Mesendoderm (in vitro differentiated cells): ENCODE results near the gene GAST.

Source experiments
- DNase-seq: peaks from one replicate; pipeline ENCODE4 v3.0.0; 2013
- H2AK5ac ChIP-seq: 2 replicates; pipeline ENCODE4 v1.6.1; 2013; ENCODE audit warnings: low read length, inconsistent platforms
- H2BK120ac ChIP-seq: 2 replicates; pipeline ENCODE4 v1.6.1; 2013; ENCODE audit warnings: low read depth, mild to moderate bottlenecking, low read length, moderate library complexity, mixed read lengths
- H2BK15ac ChIP-seq: replicated peaks from 2 replicates; pipeline ENCODE4 v1.6.1; 2013; ENCODE audit warnings: low read depth, mild to moderate bottlenecking, moderate library complexity
- H2BK5ac ChIP-seq: 2 replicates; pipeline ENCODE4 v1.6.1; 2013; ENCODE audit warnings: low read length, inconsistent platforms
- H3K18ac ChIP-seq: 2 replicates; pipeline ENCODE4 v1.6.1; 2013; ENCODE audit warnings: mild to moderate bottlenecking, low read length, mixed read lengths
- H3K23ac ChIP-seq: one replicate; pipeline ENCODE4 v1.6.1; 2013; ENCODE audit warnings: low read length
- H3K27ac ChIP-seq: 2 replicates; pipeline ENCODE4 v1.5.1; 2013; ENCODE audit warnings: low read depth, mild to moderate bottlenecking, inconsistent platforms, low read length, moderate library complexity
- H3K27me3 ChIP-seq: 2 replicates; pipeline ENCODE4 v1.6.1; 2013; ENCODE audit warnings: low read length, control low read depth, mild to moderate bottlenecking, inconsistent platforms; ENCODE audit not compliant: insufficient read depth, poor library complexity
- H3K36me3 ChIP-seq: 2 replicates; pipeline ENCODE4 v1.6.1; 2013; ENCODE audit warnings: low read length, inconsistent platforms; ENCODE audit not compliant: control insufficient read depth, insufficient read depth
- H3K4ac ChIP-seq: one replicate; pipeline ENCODE4 v1.6.1; 2013; ENCODE audit warnings: low read depth, mild to moderate bottlenecking, low read length, moderate library complexity
- H3K4me1 ChIP-seq: 2 replicates; pipeline ENCODE4 v1.6.1; 2013; ENCODE audit warnings: low read depth, low read length, inconsistent platforms; ENCODE audit not compliant: control insufficient read depth
- H3K4me2 ChIP-seq: 2 replicates; pipeline ENCODE4 v1.6.1; 2013; ENCODE audit warnings: low read length
- H3K4me3 ChIP-seq: 2 replicates; pipeline ENCODE4 v1.5.1; 2013; ENCODE audit warnings: mild to moderate bottlenecking, low read length
- H3K56ac ChIP-seq: one replicate; pipeline ENCODE4 v1.6.1; 2013; ENCODE audit warnings: low read length
- H3K79me1 ChIP-seq: 2 replicates; pipeline ENCODE4 v1.6.1; 2013; ENCODE audit warnings: low read length, inconsistent platforms
- H3K79me2 ChIP-seq: 2 replicates; pipeline ENCODE4 v1.6.1; 2013; ENCODE audit warnings: mild to moderate bottlenecking, low read length; ENCODE audit not compliant: control insufficient read depth, insufficient read depth
- H3K9ac ChIP-seq: 2 replicates; pipeline ENCODE4 v1.6.1; 2013; ENCODE audit warnings: low read length, inconsistent platforms
- H4K5ac ChIP-seq: one replicate; pipeline ENCODE4 v1.6.1; 2013; ENCODE audit warnings: low read length
- H4K8ac ChIP-seq: one replicate; pipeline ENCODE4 v1.6.1; 2013; ENCODE audit warnings: low read depth, mild to moderate bottlenecking, control low read depth, low read length, moderate library complexity
- WGBS: extraction: QIAGEN DNeasy Blood & Tissue Kit; methylation state at CpG from one replicate; pipeline ENCODE4 v1.1.7; 2013; ENCODE audit warnings: low lambda C conversion rate, missing lambda C conversion rate; ENCODE audit not compliant: insufficient coverage; ENCODE audit errors: extremely low coverage; 5-methylcytosine and 5-hydroxymethylcytosine counted together

Gene GAST

GRCh38 chr17:41754066-41754465, 41.9 kb downstream of the GAST start:
- no peak overlapping the region for H3K9ac ChIP-seq
- H3K56ac ChIP-seq: no peak overlapping the region
- H3K79me1 ChIP-seq: no peaks in the 10 kb centered on the region
- no peak overlapping the region for H2BK5ac ChIP-seq
- no peak overlapping the region for H3K27ac ChIP-seq
- H3K18ac ChIP-seq: no peak overlapping the region
- H2BK15ac ChIP-seq: no peak overlapping the region
- H3K4ac ChIP-seq: no peak overlapping the region
- no peaks in the 10 kb centered on the region for H3K27me3 ChIP-seq
- no peak overlapping the region for H3K4me2 ChIP-seq
- H2BK120ac ChIP-seq: no peak overlapping the region
- H4K8ac ChIP-seq: no peak overlapping the region
- no peaks in the 10 kb centered on the region for H3K4me1 ChIP-seq
- DNase-seq: no peak
- no peaks in the 10 kb centered on the region for H3K79me2 ChIP-seq
- H3K23ac ChIP-seq: no peak overlapping the region
- no peak overlapping the region for H2AK5ac ChIP-seq
- no CpG with 5 or more reads among the region's 12 CpGs for WGBS
- H3K36me3 ChIP-seq: peaks cover 6% of the 10 kb centered on the region
- H4K5ac ChIP-seq: no peak overlapping the region
- no peak overlapping the region for H3K4me3 ChIP-seq

- no CpG with 5 or more reads among the region's 9 CpGs for WGBS
- H3K4ac ChIP-seq: no peak overlapping the region
- no peak overlapping the region for H2BK5ac ChIP-seq
- H4K5ac ChIP-seq: no peak overlapping the region
- H4K8ac ChIP-seq: no peak overlapping the region
- H2AK5ac ChIP-seq: no peak overlapping the region
- no peak overlapping the region for H2BK15ac ChIP-seq
- H3K27ac ChIP-seq: no peak overlapping the region
- no peaks in the 10 kb centered on the region for H3K4me1 ChIP-seq
- no peaks in the 10 kb centered on the region for H3K27me3 ChIP-seq
- H3K79me1 ChIP-seq: no peaks in the 10 kb centered on the region
- H3K23ac ChIP-seq: no peak overlapping the region
- no peak overlapping the region for H3K4me3 ChIP-seq
- no peak overlapping the region for H3K18ac ChIP-seq
- no peak overlapping the region for H3K4me2 ChIP-seq
- H3K56ac ChIP-seq: no peak overlapping the region
- H3K79me2 ChIP-seq: no peaks in the 10 kb centered on the region
- no peak overlapping the region for H2BK120ac ChIP-seq
- no peak for DNase-seq
- H3K36me3 ChIP-seq: peaks cover 13% of the 10 kb centered on the region
- no peak overlapping the region for H3K9ac ChIP-seq
Observed at GRCh38 chr17:41758601-41759000, 46.5 kb downstream of the GAST start.

- H3K79me2 ChIP-seq: no peaks in the 10 kb centered on the region
- no peak overlapping the region for H3K18ac ChIP-seq
- H3K56ac ChIP-seq: no peak overlapping the region
- no peak overlapping the region for H4K8ac ChIP-seq
- H3K4me3 ChIP-seq: no peak overlapping the region
- H3K23ac ChIP-seq: no peak overlapping the region
- no peak overlapping the region for H3K9ac ChIP-seq
- H2AK5ac ChIP-seq: no peak overlapping the region
- H2BK120ac ChIP-seq: no peak overlapping the region
- WGBS: no CpG with 5 or more reads among the region's 6 CpGs
- no peak overlapping the region for H2BK15ac ChIP-seq
- H4K5ac ChIP-seq: no peak overlapping the region
- no peak overlapping the region for H2BK5ac ChIP-seq
- no peak overlapping the region for H3K27ac ChIP-seq
- no peaks in the 10 kb centered on the region for H3K4me1 ChIP-seq
- no peak for DNase-seq
- peaks cover 20% of the 10 kb centered on the region for H3K36me3 ChIP-seq
- no peaks in the 10 kb centered on the region for H3K79me1 ChIP-seq
- no peak overlapping the region for H3K4me2 ChIP-seq
- no peak overlapping the region for H3K4ac ChIP-seq
- H3K27me3 ChIP-seq: no peaks in the 10 kb centered on the region
Observed at GRCh38 chr17:41760878-41761277, 48.7 kb downstream of the GAST start.

- Histone ChIP-seq H4K8ac (no peak overlapping the region), H3K79me1 (no peaks in the 10 kb centered on the region), H2BK15ac (no peak overlapping the region), H2AK5ac (no peak overlapping the region), H3K4me3 (no peak overlapping the region), H3K9ac (no peak overlapping the region), H3K23ac (no peak overlapping the region), H3K36me3 (peaks cover 21% of the 10 kb centered on the region), H3K18ac (no peak overlapping the region), H3K79me2 (no peaks in the 10 kb centered on the region), H3K4me1 (no peaks in the 10 kb centered on the region), H3K4ac (no peak overlapping the region), H4K5ac (no peak overlapping the region), H3K27me3 (no peaks in the 10 kb centered on the region), H3K27ac (no peak overlapping the region), H2BK5ac (no peak overlapping the region), H2BK120ac (no peak overlapping the region), H3K56ac (no peak overlapping the region), H3K4me2 (no peak overlapping the region)
- no peak for DNase-seq
- WGBS: no CpG with 5 or more reads among the region's 6 CpGs
Observed at GRCh38 chr17:41762391-41762790, 50.3 kb downstream of the GAST start.

- no peak overlapping the region for H2BK15ac ChIP-seq
- H3K27ac ChIP-seq: no peak overlapping the region
- DNase-seq: no peak
- no CpG with 5 or more reads among the region's 16 CpGs for WGBS
- no peak overlapping the region for H4K5ac ChIP-seq
- H3K18ac ChIP-seq: no peak overlapping the region
- no peak overlapping the region for H3K23ac ChIP-seq
- H3K79me2 ChIP-seq: no peaks in the 10 kb centered on the region
- no peaks in the 10 kb centered on the region for H3K27me3 ChIP-seq
- no peak overlapping the region for H2BK120ac ChIP-seq
- no peak overlapping the region for H2BK5ac ChIP-seq
- no peak overlapping the region for H3K4ac ChIP-seq
- H3K4me1 ChIP-seq: no peaks in the 10 kb centered on the region
- H3K4me3 ChIP-seq: no peak overlapping the region
- H4K8ac ChIP-seq: no peak overlapping the region
- no peaks in the 10 kb centered on the region for H3K79me1 ChIP-seq
- peaks cover 20% of the 10 kb centered on the region for H3K36me3 ChIP-seq
- no peak overlapping the region for H3K9ac ChIP-seq
- H2AK5ac ChIP-seq: no peak overlapping the region
- no peak overlapping the region for H3K4me2 ChIP-seq
- H3K56ac ChIP-seq: no peak overlapping the region
Observed at GRCh38 chr17:41762841-41763240, 50.7 kb downstream of the GAST start.

GRCh38 chr17:41763327-41763726, 51.2 kb downstream of the GAST start:
- Histone ChIP-seq H3K4me2 (no peak overlapping the region), H2BK15ac (no peak overlapping the region), H3K23ac (no peak overlapping the region), H3K27me3 (no peaks in the 10 kb centered on the region), H3K79me1 (no peaks in the 10 kb centered on the region), H4K5ac (no peak overlapping the region), H4K8ac (no peak overlapping the region), H3K36me3 (peaks cover 20% of the 10 kb centered on the region), H3K79me2 (no peaks in the 10 kb centered on the region), H3K56ac (no peak overlapping the region), H2AK5ac (no peak overlapping the region), H3K27ac (no peak overlapping the region), H3K4me3 (no peak overlapping the region), H3K18ac (no peak overlapping the region), H2BK120ac (no peak overlapping the region), H3K4ac (no peak overlapping the region), H2BK5ac (no peak overlapping the region), H3K4me1 (no peaks in the 10 kb centered on the region), H3K9ac (no peak overlapping the region)
- no CpG with 5 or more reads among the region's 8 CpGs for WGBS
- DNase-seq: no peak
